GM23248 (cell line): Measurements from ENCODE around the gene CDK14.

Experiments
- EZH2 ChIP-seq: fragments of 200-600 bp; sonication (generic); IDR thresholded peaks from 2 replicates; pipeline ENCODE4 v1.6.1; 2018; ENCODE audit warnings: antibody characterized with exemption, mild to moderate bottlenecking; ENCODE audit not compliant: insufficient read depth, poor library complexity, severe bottlenecking
- EZH2phosphoT487 ChIP-seq: fragments of 200-600 bp; sonication (generic); IDR thresholded peaks from 2 replicates; pipeline ENCODE4 v1.6.1; 2018; ENCODE audit warnings: antibody characterized with exemption, moderate library complexity, mild to moderate bottlenecking, low read depth; ENCODE audit not compliant: insufficient read depth

DNA sequence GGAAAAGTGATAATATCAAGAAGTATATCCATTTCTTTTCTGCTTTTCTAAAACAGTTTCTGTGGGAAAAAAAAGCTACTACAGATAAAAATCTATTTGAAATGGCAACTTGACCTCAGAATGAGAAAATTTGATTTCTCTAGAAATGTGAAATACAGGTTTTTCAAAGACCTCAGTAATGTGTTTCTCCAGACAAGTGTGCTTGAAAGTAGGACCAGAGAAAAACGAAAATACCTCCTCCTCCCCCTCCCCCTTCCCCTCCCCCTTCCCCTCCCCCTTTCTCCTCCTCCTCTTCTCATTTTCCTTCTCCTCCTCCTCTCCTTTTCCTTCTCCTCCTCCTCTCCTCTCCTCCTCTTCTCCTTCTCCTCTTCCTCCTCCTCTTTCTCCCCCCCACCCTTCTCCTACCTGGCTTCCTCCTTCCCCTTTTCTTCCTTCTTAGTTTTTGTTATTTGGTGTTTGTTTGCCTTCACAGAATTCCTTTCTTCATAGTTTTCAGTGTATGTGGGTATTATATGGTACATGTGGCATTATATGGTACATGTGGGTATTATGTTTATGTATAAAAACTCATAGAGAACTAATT lies 179.4 kb downstream of the CDK14 start:
- TF ChIP-seq EZH2phosphoT487: no peak
- no peak for TF ChIP-seq EZH2
